ENCODE results near the gene PDCD11. TPM values are rescaled to one million over a fixed set of nuclear protein-coding genes. Genes with fewer than 3 reads are reported as not detected.
A peak's percentile ranks its signal among the peaks of the same experiment; 100 is the strongest.

The PDCD11 gene
- total RNA-seq, 1 experiment from 2014 or later = 33.0 TPM

DNA sequence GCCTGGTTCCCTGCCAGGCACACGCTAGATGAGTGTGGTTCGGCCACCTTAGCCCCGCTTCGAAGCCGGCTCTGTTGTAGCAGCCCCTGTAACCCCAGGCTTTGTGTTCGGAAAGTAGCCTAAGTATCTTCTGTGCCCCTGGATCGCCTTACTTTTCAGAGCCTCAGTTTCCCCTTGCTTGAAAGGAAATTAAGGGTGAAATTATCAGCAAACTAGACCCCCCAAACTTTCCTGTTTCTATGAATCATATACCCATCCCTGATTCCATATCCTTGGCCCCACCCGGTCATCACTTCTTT, 312 bp downstream of the PDCD11 start:
- CTCF ChIA-PET = interaction anchor here (0.6 kb wide), 1 partner anchor 29 kb away, joined by 4 read pairs; the partner anchor contains the start of gene TAF5
- no peaks in the 10 kb centered on the region for H3K9me3 Mint-ChIP-seq (ENCODE audit: low read depth, unreplicated experiment)
- DNase-seq = no peak
- H3K27me3 Mint-ChIP-seq (ENCODE audit: unreplicated experiment) = no peaks in the 10 kb centered on the region
- peaks cover 58% of the 10 kb centered on the region for H3K36me3 Mint-ChIP-seq (ENCODE audit: insufficient read depth, unreplicated experiment)
- intact Hi-C loops (cut with micrococcal nuclease; ENCODE audit: unreplicated experiment) = no loop called here
- peak overlapping the region; percentile 93 for H3K4me3 Mint-ChIP-seq (ENCODE audit: low read depth, unreplicated experiment)
- peak overlapping the region; percentile 76 for H3K27ac Mint-ChIP-seq (ENCODE audit: unreplicated experiment)
- TF ChIP-seq CTCF (IDR thresholded peaks at IDR 0.05; ENCODE audit: unreplicated experiment) = no peak
- TSS peak; percentile 64 for BruUV-seq (replicated peaks)
- H3K4me1 Mint-ChIP-seq (ENCODE audit: low read depth, unreplicated experiment) = peaks cover 10% of the 10 kb centered on the region

- no peak for TF ChIP-seq CTCF (IDR thresholded peaks at IDR 0.05; ENCODE audit: unreplicated experiment)
- CTCF ChIA-PET = interaction anchor here (0.6 kb wide), 1 partner anchor 30 kb away, joined by 4 read pairs; the partner anchor contains the start of gene TAF5
- no peak for DNase-seq
- peak overlapping the region; percentile 93 for H3K4me3 Mint-ChIP-seq (ENCODE audit: low read depth, unreplicated experiment)
- BruUV-seq (replicated peaks) = no TSS peak
- intact Hi-C loops (cut with micrococcal nuclease; ENCODE audit: unreplicated experiment) = no loop called here
- peak overlapping the region; percentile 76 for H3K27ac Mint-ChIP-seq (ENCODE audit: unreplicated experiment)
- H3K4me1 Mint-ChIP-seq (ENCODE audit: low read depth, unreplicated experiment) = peaks cover 10% of the 10 kb centered on the region
- no peaks in the 10 kb centered on the region for H3K9me3 Mint-ChIP-seq (ENCODE audit: low read depth, unreplicated experiment)
- peaks cover 61% of the 10 kb centered on the region for H3K36me3 Mint-ChIP-seq (ENCODE audit: insufficient read depth, unreplicated experiment)
- no peaks in the 10 kb centered on the region for H3K27me3 Mint-ChIP-seq (ENCODE audit: unreplicated experiment)
Observed at GRCh38 chr10:103397191-103397825, 882 bp downstream of the PDCD11 start.

DNA sequence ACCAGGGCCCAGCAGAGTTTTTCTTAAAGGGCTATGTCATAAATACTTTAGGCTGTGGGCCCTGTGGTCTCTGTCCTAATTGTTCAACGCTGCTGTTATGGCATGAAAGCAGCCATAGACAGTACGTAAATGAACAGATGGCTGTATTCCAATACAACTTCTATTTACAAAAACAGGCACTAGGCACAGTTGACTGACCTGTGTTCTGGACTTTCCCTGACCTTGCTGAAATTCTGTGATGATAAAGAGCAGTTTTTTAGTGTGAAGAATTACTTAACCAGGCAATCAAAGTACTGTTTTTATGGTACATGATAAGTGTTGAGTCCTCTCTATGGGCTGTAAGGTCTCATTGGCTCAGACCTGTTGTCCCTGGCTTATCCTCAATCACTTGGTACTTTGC, 17.1 kb downstream of the PDCD11 start:
- intact Hi-C loops (cut with micrococcal nuclease; ENCODE audit: unreplicated experiment) = no loop called here
- no peak overlapping the region for H3K4me3 Mint-ChIP-seq (ENCODE audit: low read depth, unreplicated experiment)
- H3K9me3 Mint-ChIP-seq (ENCODE audit: low read depth, unreplicated experiment) = no peaks in the 10 kb centered on the region
- no peaks in the 10 kb centered on the region for H3K4me1 Mint-ChIP-seq (ENCODE audit: low read depth, unreplicated experiment)
- H3K27me3 Mint-ChIP-seq (ENCODE audit: unreplicated experiment) = no peaks in the 10 kb centered on the region
- no TSS peak for BruUV-seq (replicated peaks)
- no peak for TF ChIP-seq CTCF (IDR thresholded peaks at IDR 0.05; ENCODE audit: unreplicated experiment)
- DNase-seq = no peak
- H3K27ac Mint-ChIP-seq (ENCODE audit: unreplicated experiment) = no peak overlapping the region
- peaks cover 52% of the 10 kb centered on the region for H3K36me3 Mint-ChIP-seq (ENCODE audit: insufficient read depth, unreplicated experiment)
- CTCF ChIA-PET = no interaction called here

DNA sequence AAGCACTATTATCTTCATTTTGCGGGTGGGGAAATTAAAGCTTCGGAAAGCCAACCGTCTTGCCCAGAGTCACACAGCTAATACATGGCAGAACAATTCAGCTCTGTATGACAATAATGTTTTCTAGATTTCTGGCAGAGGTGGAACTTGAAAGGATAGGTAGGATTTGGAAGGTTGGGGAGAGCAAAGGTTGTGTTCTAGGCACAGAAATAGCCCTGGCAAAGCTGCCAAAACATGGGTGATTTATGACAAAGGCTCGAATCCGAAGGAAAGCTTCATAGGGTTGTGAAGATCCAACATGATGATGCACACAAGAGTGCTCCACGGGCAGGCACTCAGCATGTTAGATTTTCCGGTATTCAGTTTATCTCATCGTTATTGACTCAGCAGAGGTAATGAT, 19.2 kb downstream of the PDCD11 start:
- no peak for TF ChIP-seq CTCF (IDR thresholded peaks at IDR 0.05; ENCODE audit: unreplicated experiment)
- no peaks in the 10 kb centered on the region for H3K9me3 Mint-ChIP-seq (ENCODE audit: low read depth, unreplicated experiment)
- BruUV-seq (replicated peaks) = no TSS peak
- CTCF ChIA-PET = no interaction called here
- DNase-seq = no peak
- H3K36me3 Mint-ChIP-seq (ENCODE audit: insufficient read depth, unreplicated experiment) = peaks cover 41% of the 10 kb centered on the region
- intact Hi-C loops (cut with micrococcal nuclease; ENCODE audit: unreplicated experiment) = loop anchor here (5.0 kb wide), 1 partner anchor 177 kb away; no protein-coding TSS in a partner anchor
- no peak overlapping the region for H3K27ac Mint-ChIP-seq (ENCODE audit: unreplicated experiment)
- no peaks in the 10 kb centered on the region for H3K4me1 Mint-ChIP-seq (ENCODE audit: low read depth, unreplicated experiment)
- no peak overlapping the region for H3K4me3 Mint-ChIP-seq (ENCODE audit: low read depth, unreplicated experiment)
- H3K27me3 Mint-ChIP-seq (ENCODE audit: unreplicated experiment) = no peaks in the 10 kb centered on the region
